ENCODE data around the gene NPPC. TPM values are rescaled to one million over a fixed set of nuclear protein-coding genes. Genes with fewer than 3 reads are reported as not detected.

The NPPC gene
- total and polyA plus RNA-seq, 7 donors: 0.29 to 26.9 (median 0.88) TPM; not detected in 1

DNA sequence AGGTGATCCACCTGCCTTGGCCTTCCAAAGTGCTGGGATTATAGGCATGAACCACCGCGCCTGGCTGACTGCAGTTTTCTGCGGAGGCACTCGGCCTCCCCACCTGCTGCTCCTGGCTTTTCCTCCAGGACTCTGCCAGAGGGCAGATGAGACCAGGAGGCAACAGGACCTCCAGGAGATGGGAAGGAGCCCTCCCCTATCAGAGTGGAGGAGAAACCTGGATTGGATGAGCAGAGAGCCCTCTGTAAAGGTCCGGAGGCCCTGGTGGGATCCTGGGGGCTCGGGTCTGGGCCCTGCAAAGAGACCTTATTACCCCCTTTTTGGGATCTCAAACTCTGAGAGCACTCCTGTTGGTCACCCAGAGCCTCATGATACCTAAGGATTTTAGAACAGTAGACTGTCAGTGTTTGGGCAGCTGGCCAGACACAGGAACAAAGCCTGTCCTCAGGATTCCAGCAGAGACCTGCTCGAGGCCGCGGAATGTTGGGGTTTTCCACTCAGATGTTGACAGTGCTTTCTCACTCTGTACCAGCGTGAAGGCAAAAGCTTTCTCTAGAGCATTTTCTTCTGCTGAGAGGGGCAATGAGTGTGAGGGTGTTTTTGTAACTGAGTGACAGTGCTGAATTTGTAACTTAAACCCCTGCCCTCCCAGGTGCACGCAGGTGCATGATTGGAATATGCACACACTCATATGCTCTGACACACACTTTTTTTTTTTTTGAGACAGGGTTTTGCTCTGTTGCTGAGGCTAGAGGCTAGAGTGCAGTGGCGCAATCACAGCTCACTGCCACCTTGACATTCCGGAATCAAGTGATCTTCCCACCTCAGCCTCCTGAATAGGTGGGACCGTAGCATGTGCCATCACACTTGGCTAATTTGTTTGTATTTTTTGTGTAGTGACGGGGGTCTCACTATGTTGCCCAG, 48.4 kb downstream of the NPPC start:
- intact Hi-C loops (cut with DNase I): no loop called here
- WGBS, 3 donors: 82 to 84% (median 83%) methylated on average over 15 of the region's 15 CpGs
- TF ChIP-seq, protein P1, sequence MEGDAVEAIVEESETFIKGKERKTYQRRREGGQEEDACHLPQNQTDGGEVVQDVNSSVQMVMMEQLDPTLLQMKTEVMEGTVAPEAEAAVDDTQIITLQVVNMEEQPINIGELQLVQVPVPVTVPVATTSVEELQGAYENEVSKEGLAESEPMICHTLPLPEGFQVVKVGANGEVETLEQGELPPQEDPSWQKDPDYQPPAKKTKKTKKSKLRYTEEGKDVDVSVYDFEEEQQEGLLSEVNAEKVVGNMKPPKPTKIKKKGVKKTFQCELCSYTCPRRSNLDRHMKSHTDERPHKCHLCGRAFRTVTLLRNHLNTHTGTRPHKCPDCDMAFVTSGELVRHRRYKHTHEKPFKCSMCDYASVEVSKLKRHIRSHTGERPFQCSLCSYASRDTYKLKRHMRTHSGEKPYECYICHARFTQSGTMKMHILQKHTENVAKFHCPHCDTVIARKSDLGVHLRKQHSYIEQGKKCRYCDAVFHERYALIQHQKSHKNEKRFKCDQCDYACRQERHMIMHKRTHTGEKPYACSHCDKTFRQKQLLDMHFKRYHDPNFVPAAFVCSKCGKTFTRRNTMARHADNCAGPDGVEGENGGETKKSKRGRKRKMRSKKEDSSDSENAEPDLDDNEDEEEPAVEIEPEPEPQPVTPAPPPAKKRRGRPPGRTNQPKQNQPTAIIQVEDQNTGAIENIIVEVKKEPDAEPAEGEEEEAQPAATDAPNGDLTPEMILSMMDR (IDR thresholded peaks at IDR 0.05): no peak
- no peaks in the 10 kb centered on the region for H3K9me3 ChIP-seq
- peaks cover 0 to 20% (median 0%) of the 10 kb centered on the region in 3 donors for H3K27me3 ChIP-seq (ENCODE audit: insufficient read depth in 3 of 3, low read length in 2 of 3)
- no peaks in the 10 kb centered on the region for H3K36me3 ChIP-seq (ENCODE audit: insufficient read depth in 1 of 2, low read depth in 1 of 2)
- H3K4me1 ChIP-seq: no peaks in the 10 kb centered on the region
- ATAC-seq: no peak
- DNase-seq: no peak
- no peak overlapping the region for H3K27ac ChIP-seq
- H3K4me3 ChIP-seq: no peak overlapping the region

DNA sequence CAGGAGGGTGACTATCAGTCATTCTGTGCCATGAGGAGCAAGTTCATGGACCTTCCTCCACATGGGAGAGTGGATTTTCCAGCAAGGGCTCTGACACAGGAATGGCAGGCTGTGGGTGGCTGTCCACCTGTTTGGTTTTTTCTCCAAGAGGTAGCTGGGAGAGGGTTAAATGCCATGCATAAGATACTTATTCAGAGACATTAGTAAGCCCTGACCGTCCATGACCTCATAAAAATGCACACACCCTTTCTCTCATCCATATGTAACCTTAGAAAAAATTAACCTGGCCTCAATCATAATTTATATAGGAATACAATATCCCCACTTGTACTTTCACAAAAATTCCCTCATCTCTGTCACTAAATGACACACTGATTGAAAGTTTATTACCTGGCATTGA, 51.3 kb downstream of the NPPC start:
- 50 to 63% (median 58%) methylated on average over 1 of the region's 1 CpG for WGBS, 3 donors
- Histone ChIP-seq H3K27me3 (ENCODE audit: insufficient read depth in 3 of 3, low read length in 2 of 3) (peaks cover 0 to 23% (median 0%) of the 10 kb centered on the region in 3 donors), H3K4me3 (no peak overlapping the region), H3K27ac (no peak overlapping the region), H3K9me3 (no peaks in the 10 kb centered on the region), H3K36me3 (ENCODE audit: insufficient read depth in 1 of 2, low read depth in 1 of 2) (no peaks in the 10 kb centered on the region), H3K4me1 (no peaks in the 10 kb centered on the region)
- intact Hi-C loops (cut with DNase I): no loop called here
- no peak for DNase-seq
- ATAC-seq: no peak
- TF ChIP-seq, protein P1 (IDR thresholded peaks at IDR 0.05): no peak

Other genes starting within 250 kb of the NPPC start
- gene PTMA, start 217.9 kb downstream of the NPPC start, total RNA-seq: 100 to 1,000 TPM; 124 to 263 (median 168) TPM
- 100 to 1,000 TPM; 210 to 347 (median 274) TPM for gene PTMA, start 217.9 kb downstream of the NPPC start, polyA plus RNA-seq
- 10 to 100 TPM in 2 of 4 donors, 1 to 10 TPM in 2; 8.7 to 13.8 (median 10.7) TPM for gene PDE6D, start 145.1 kb downstream of the NPPC start, total RNA-seq
- gene PDE6D, start 145.1 kb downstream of the NPPC start, polyA plus RNA-seq: 10 to 100 TPM; 14.2 to 22.5 (median 21.1) TPM
- 10 to 100 TPM; 16.5 to 27.8 (median 17.2) TPM for gene COPS7B, start 140.0 kb downstream of the NPPC start, total RNA-seq
- gene COPS7B, start 140.0 kb downstream of the NPPC start, polyA plus RNA-seq: 10 to 100 TPM; 18.1 to 27.0 (median 21.7) TPM
- 10 to 100 TPM; 14.8 to 20.8 (median 17.2) TPM for gene DIS3L2, start 35.3 kb upstream of the NPPC start, total RNA-seq
- gene DIS3L2, start 35.3 kb upstream of the NPPC start, polyA plus RNA-seq: 10 to 100 TPM; 10.7 to 16.4 (median 12.4) TPM

Data from psoas muscle (tissue), 8 donors.